ENCODE results near the gene UGT1A6. TPM values are rescaled to one million over a fixed set of nuclear protein-coding genes. Genes with fewer than 3 reads are reported as not detected.
A peak's percentile ranks its signal among the peaks of the same experiment; 100 is the strongest.

The UGT1A6 gene
- polyA plus RNA-seq, 2 of the 4 experiments (the other 2 are of a cell fraction) = 2.5 to 3.5 TPM

- Histone ChIP-seq H3K27ac (peak overlapping the region in 1 of 2 experiments; percentile 54; a peak in 2 of 6 replicates), H3K4me2 (no peak overlapping the region), H3K4me3 (no peak overlapping the region), H3K4me1 (peaks cover 21% of the 10 kb centered on the region), H3K9me3 (no peaks in the 10 kb centered on the region)
- TF ChIP-seq E2F6 (IDR thresholded peaks at IDR 0.05; ENCODE audit: borderline replicate concordance, low read depth) (no peak), SMC3 (IDR thresholded peaks at IDR 0.05) (no peak), HES2 (IDR thresholded peaks at IDR 0.05) (no peak), EP300 (IDR thresholded peaks at IDR 0.05) (no peak), FOSB (CRISPR knock-in tag; IDR thresholded peaks at IDR 0.05) (no peak), ZSCAN20 (CRISPR knock-in tag; IDR thresholded peaks at IDR 0.05) (no peak)
- WGBS (ENCODE audit: missing lambda C conversion rate) = 84% methylated on average over 9 of the region's 9 CpGs
- FAIRE-seq (no peak), ATAC-seq (no peak), DNase-seq (ENCODE audit: low read depth in 1 of 2, low spot score in 1 of 2) (no peak)
- POLR2A ChIA-PET = no interaction called here
- CTCF ChIA-PET = no interaction called here
These were observed 76.6 kb downstream of the UGT1A6 start for GRCh38 chr2:233769260-233769659.

DNA sequence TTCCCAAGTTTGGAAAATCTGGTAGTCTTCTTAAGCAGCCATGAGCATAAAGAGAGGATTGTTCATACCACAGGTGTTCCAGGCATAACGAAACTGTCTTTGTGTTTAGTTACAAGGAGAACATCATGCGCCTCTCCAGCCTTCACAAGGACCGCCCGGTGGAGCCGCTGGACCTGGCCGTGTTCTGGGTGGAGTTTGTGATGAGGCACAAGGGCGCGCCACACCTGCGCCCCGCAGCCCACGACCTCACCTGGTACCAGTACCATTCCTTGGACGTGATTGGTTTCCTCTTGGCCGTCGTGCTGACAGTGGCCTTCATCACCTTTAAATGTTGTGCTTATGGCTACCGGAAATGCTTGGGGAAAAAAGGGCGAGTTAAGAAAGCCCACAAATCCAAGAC lies 79.5 kb downstream of the UGT1A6 start:
- ChIA-PET CTCF (no interaction called here), POLR2A (no interaction called here)
- no peak for DNase-seq (ENCODE audit: low read depth in 1 of 2, low spot score in 1 of 2)
- no peak overlapping the region for H3K4me3 ChIP-seq
- H3K27ac ChIP-seq = peak overlapping the region in 1 of 2 experiments; percentile 36; a peak in 1 of 6 replicates
- TF ChIP-seq RFX5 (IDR thresholded peaks at IDR 0.05) (no peak), USF2 (IDR thresholded peaks at IDR 0.05) (no peak)
- ATAC-seq = no peak
- H3K4me1 ChIP-seq = no peaks in the 10 kb centered on the region; the same call in 2 of the 3 replicates
- WGBS (ENCODE audit: missing lambda C conversion rate) = 95% methylated on average over 16 of the region's 16 CpGs
- no peak overlapping the region for H3K4me2 ChIP-seq
- no peak for FAIRE-seq
- H3K9me3 ChIP-seq = peaks cover 22% of the 10 kb centered on the region

- no peak for TF ChIP-seq KDM1A (IDR thresholded peaks at IDR 0.05; ENCODE audit: low read depth)
- TF ChIP-seq NFE2L2 (conservative IDR thresholded peaks at IDR 0.05; ENCODE audit: low read length) = no peak
- no peak for TF ChIP-seq MYC (IDR thresholded peaks at IDR 0.05; ENCODE audit: borderline replicate concordance, low read length)
- no peak for DNase-seq (ENCODE audit: low read depth in 1 of 2, low spot score in 1 of 2)
- ChIA-PET CTCF (no interaction called here), POLR2A (no interaction called here)
- 0 out of 6 replicates have a peak overlapping the region, but pooled peaks of 1 of the 2 experiments have one; percentile 9 for H3K27ac ChIP-seq
- ATAC-seq = no peak
- FAIRE-seq = no peak
- peaks cover 23% of the 10 kb centered on the region for H3K9me3 ChIP-seq
- 73% methylated on average over 5 of the region's 5 CpGs for WGBS (ENCODE audit: missing lambda C conversion rate)
- no peaks in the 10 kb centered on the region for H3K4me1 ChIP-seq
- H3K4me2 ChIP-seq = no peak overlapping the region
- no peak overlapping the region for H3K4me3 ChIP-seq
These were observed 79.9 kb downstream of the UGT1A6 start for GRCh38 chr2:233772583-233772982.

- CTCF ChIA-PET = interaction anchor here (1.8 kb wide), 1 partner anchor 59 kb away, joined by 5 read pairs; no protein-coding TSS in a partner anchor
- peak overlapping the region in 1 of 2 experiments; percentile 27; a peak in 1 of 6 replicates for H3K27ac ChIP-seq
- WGBS (ENCODE audit: missing lambda C conversion rate) = 97% methylated on average over 5 of the region's 5 CpGs
- no peak overlapping the region for H3K4me2 ChIP-seq
- POLR2A ChIA-PET = no interaction called here
- H3K4me1 ChIP-seq = no peaks in the 10 kb centered on the region
- ATAC-seq (no peak), DNase-seq (ENCODE audit: low read depth in 1 of 2, low spot score in 1 of 2) (no peak), FAIRE-seq (no peak)
- H3K4me3 ChIP-seq = no peak overlapping the region
- H3K9me3 ChIP-seq = peaks cover 23% of the 10 kb centered on the region
- no peak for TF ChIP-seq HOXB5 (CRISPR knock-in tag; IDR thresholded peaks at IDR 0.05)
- TF ChIP-seq CHD2 (IDR thresholded peaks at IDR 0.05; ENCODE audit: low read length, partially characterized antibody) = no peak
- no peak for TF ChIP-seq KDM5A (IDR thresholded peaks at IDR 0.05)
- TF ChIP-seq, protein P1, sequence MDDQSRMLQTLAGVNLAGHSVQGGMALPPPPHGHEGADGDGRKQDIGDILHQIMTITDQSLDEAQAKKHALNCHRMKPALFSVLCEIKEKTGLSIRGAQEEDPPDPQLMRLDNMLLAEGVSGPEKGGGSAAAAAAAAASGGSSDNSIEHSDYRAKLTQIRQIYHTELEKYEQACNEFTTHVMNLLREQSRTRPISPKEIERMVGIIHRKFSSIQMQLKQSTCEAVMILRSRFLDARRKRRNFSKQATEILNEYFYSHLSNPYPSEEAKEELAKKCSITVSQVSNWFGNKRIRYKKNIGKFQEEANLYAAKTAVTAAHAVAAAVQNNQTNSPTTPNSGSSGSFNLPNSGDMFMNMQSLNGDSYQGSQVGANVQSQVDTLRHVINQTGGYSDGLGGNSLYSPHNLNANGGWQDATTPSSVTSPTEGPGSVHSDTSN (IDR thresholded peaks at IDR 0.05) = no peak
- TF ChIP-seq, protein P2, sequence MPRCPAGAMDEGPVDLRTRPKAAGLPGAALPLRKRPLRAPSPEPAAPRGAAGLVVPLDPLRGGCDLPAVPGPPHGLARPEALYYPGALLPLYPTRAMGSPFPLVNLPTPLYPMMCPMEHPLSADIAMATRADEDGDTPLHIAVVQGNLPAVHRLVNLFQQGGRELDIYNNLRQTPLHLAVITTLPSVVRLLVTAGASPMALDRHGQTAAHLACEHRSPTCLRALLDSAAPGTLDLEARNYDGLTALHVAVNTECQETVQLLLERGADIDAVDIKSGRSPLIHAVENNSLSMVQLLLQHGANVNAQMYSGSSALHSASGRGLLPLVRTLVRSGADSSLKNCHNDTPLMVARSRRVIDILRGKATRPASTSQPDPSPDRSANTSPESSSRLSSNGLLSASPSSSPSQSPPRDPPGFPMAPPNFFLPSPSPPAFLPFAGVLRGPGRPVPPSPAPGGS (IDR thresholded peaks at IDR 0.05) = no peak
- TF ChIP-seq HMGXB4 (CRISPR knock-in tag; IDR thresholded peaks at IDR 0.05; ENCODE audit: borderline replicate concordance) = no peak
- TF ChIP-seq HDAC2 (IDR thresholded peaks at IDR 0.05) = no peak
- no peak for TF ChIP-seq RFX5 (IDR thresholded peaks at IDR 0.05)
- no peak for TF ChIP-seq MAZ (IDR thresholded peaks at IDR 0.05; ENCODE audit: borderline replicate concordance, low read depth, low read length)
- TF ChIP-seq ZNF302 (CRISPR knock-in tag; IDR thresholded peaks at IDR 0.05) = no peak
- TF ChIP-seq ZC3H11A (IDR thresholded peaks at IDR 0.05) = no peak
These were observed 81.2 kb downstream of the UGT1A6 start for GRCh38 chr2:233773854-233774253.

Measured in A549 (cell line).